ENCODE data around the gene UNKL.

- TF ChIP-seq POLR2A (IDR thresholded peaks at IDR 0.05) (no peak), CTCF (IDR thresholded peaks at IDR 0.05) (no peak)
These were observed 96.3 kb downstream of the UNKL start for GRCh38 chr16:1318268-1318545.
